WI38 (cell line): ENCODE data around the gene MID1.

Source experiments
- H3K4me3 ChIP-seq: 2 replicates; pipeline ENCODE4 v1.5.1; 2011; ENCODE audit warnings: low read depth, mild to moderate bottlenecking, control low read depth, low read length
- CTCF ChIP-seq: IDR thresholded peaks from 2 replicates; pipeline ENCODE4 v1.5.1; 2012; ENCODE audit warnings: low read depth, mild to moderate bottlenecking, control low read depth, low read length

The MID1 gene

GRCh38 chrX:10631416-10632145 lies 11.2 kb upstream of the MID1 start:
- TF ChIP-seq CTCF = no peak
- no peak overlapping the region for H3K4me3 ChIP-seq

- H3K4me3 ChIP-seq = no peak overlapping the region
- no peak for TF ChIP-seq CTCF
These were observed 9.9 kb upstream of the MID1 start for GRCh38 chrX:10630320-10630719.

- no peak for TF ChIP-seq CTCF
- no peak overlapping the region for H3K4me3 ChIP-seq
These were observed 9.5 kb upstream of the MID1 start for GRCh38 chrX:10629905-10630304.

GRCh38 chrX:10628906-10629305 lies 8.5 kb upstream of the MID1 start:
- TF ChIP-seq CTCF = no peak
- no peak overlapping the region for H3K4me3 ChIP-seq

GRCh38 chrX:10622197-10622596 lies 1.8 kb upstream of the MID1 start:
- H3K4me3 ChIP-seq = no peak overlapping the region
- TF ChIP-seq CTCF = no peak

- peak overlapping the region; percentile 68 for H3K4me3 ChIP-seq
- no peak for TF ChIP-seq CTCF
These were observed 849 bp downstream of the MID1 start for GRCh38 chrX:10619425-10620046.

GRCh38 chrX:10618961-10619360 lies 1.4 kb downstream of the MID1 start:
- TF ChIP-seq CTCF = no peak
- peak overlapping the region; percentile 68 for H3K4me3 ChIP-seq
